WTC11 (cell line): ENCODE results near the gene TMEM256. TPM values are rescaled to one million over a fixed set of nuclear protein-coding genes. Genes with fewer than 3 reads are reported as not detected.
A peak's percentile ranks its signal among the peaks of the same experiment; 100 is the strongest.

Experiments used
- ATAC-seq: fragments of 200-7000 bp; cut with Tn5 transposase; 2 replicates; pipeline ENCODE4 v1.10.0; 2021; ENCODE audit warnings: mild to moderate bottlenecking, moderate library complexity
- CTCF ChIA-PET: fragments of 300-600 bp; sonication (Branson Sonifier 250); formaldehyde crosslinking; loops from one replicate; lab custom pipeline; 2021; ENCODE audit warnings: antibody characterized with exemption; lab: Charles Lee
- POLR2A ChIA-PET: fragments of 350-600 bp; sonication (Branson Sonifier 250); formaldehyde crosslinking; loops from one replicate; lab custom pipeline; 2021; ENCODE audit warnings: antibody characterized with exemption; lab: Charles Lee
- DNase-seq: peaks from one replicate; pipeline ENCODE4 v3.0.0; 2021; ENCODE audit warnings: low spot score
- H3K27ac Mint-ChIP-seq: 2 replicates; pipeline ENCODE4 v1.8.0; 2021; ENCODE audit warnings: mixed read lengths
- H3K27me3 Mint-ChIP-seq: 2 replicates; pipeline ENCODE4 v1.8.0; 2021; ENCODE audit warnings: low read depth, mild to moderate bottlenecking, moderate library complexity, mixed read lengths
- H3K36me3 Mint-ChIP-seq: 2 replicates; pipeline ENCODE4 v1.8.0; 2021; ENCODE audit warnings: mixed read lengths
- H3K4me1 Mint-ChIP-seq: 2 replicates; pipeline ENCODE4 v1.8.0; 2022; ENCODE audit warnings: mixed read lengths
- H3K4me3 Mint-ChIP-seq: 2 replicates; pipeline ENCODE4 v1.8.0; 2021; ENCODE audit warnings: mild to moderate bottlenecking, moderate library complexity, mixed read lengths
- H3K9me3 Mint-ChIP-seq: 2 replicates; pipeline ENCODE4 v1.8.0; 2021; ENCODE audit warnings: mixed read lengths
- ATF1 ChIP-seq: sonication (generic); formaldehyde crosslinking; IDR thresholded peaks from 2 replicates; pipeline ENCODE4 v1.8.1; 2023; ENCODE audit warnings: mild to moderate bottlenecking, moderate library complexity, missing genetic modification reagents
- ATF2 ChIP-seq: sonication (generic); formaldehyde crosslinking; IDR thresholded peaks from 2 replicates; pipeline ENCODE4 v1.8.1; 2022; ENCODE audit warnings: low read depth, missing genetic modification reagents, borderline replicate concordance
- ATF3 ChIP-seq: sonication (generic); formaldehyde crosslinking; conservative IDR thresholded peaks from 2 replicates; pipeline ENCODE4 v1.8.1; 2022; ENCODE audit warnings: mild to moderate bottlenecking, missing genetic modification reagents
- CREM ChIP-seq: sonication (generic); formaldehyde crosslinking; IDR thresholded peaks from 2 replicates; pipeline ENCODE4 v1.8.1; 2022; ENCODE audit warnings: mild to moderate bottlenecking, missing genetic modification reagents, moderate library complexity
- E2F4 ChIP-seq: sonication (generic); formaldehyde crosslinking; IDR thresholded peaks from 2 replicates; pipeline ENCODE4 v1.8.1; 2022; ENCODE audit warnings: low read depth, mild to moderate bottlenecking, moderate library complexity, missing genetic modification reagents, borderline replicate concordance
- HMGXB4 ChIP-seq: sonication (generic); formaldehyde crosslinking; IDR thresholded peaks from 2 replicates; pipeline ENCODE4 v1.8.1; 2023; ENCODE audit warnings: mild to moderate bottlenecking, moderate library complexity, missing genetic modification reagents
- JUN ChIP-seq: sonication (generic); formaldehyde crosslinking; IDR thresholded peaks from 2 replicates; pipeline ENCODE4 v1.8.0; 2023; ENCODE audit warnings: mild to moderate bottlenecking, missing genetic modification reagents
- KAT7 ChIP-seq: sonication (generic); formaldehyde crosslinking; IDR thresholded peaks from 2 replicates; pipeline ENCODE4 v1.8.1; 2023; ENCODE audit warnings: missing genetic modification reagents, mild to moderate bottlenecking, borderline replicate concordance
- MAX ChIP-seq: sonication (generic); formaldehyde crosslinking; IDR thresholded peaks from 2 replicates; pipeline ENCODE4 v1.8.0; 2022; ENCODE audit warnings: mild to moderate bottlenecking, missing genetic modification reagents
- NR1H2 ChIP-seq: sonication (generic); formaldehyde crosslinking; IDR thresholded peaks from 2 replicates; pipeline ENCODE4 v1.9.0; 2021; ENCODE audit warnings: mild to moderate bottlenecking, moderate library complexity, missing genetic modification reagents
- PRDM15 ChIP-seq: sonication (generic); formaldehyde crosslinking; IDR thresholded peaks from 2 replicates; pipeline ENCODE4 v1.8.0; 2022; ENCODE audit warnings: missing genetic modification reagents
- SOX15 ChIP-seq: fragments of 250-450 bp; sonication (Bioruptor Pico); IDR thresholded peaks from 2 replicates; pipeline ENCODE4 v1.9.0; 2021; ENCODE audit warnings: mild to moderate bottlenecking
- TP53 ChIP-seq: sonication (generic); formaldehyde crosslinking; IDR thresholded peaks from 2 replicates; pipeline ENCODE4 v1.8.1; 2023; ENCODE audit warnings: mild to moderate bottlenecking, missing genetic modification reagents
- ZBTB43 ChIP-seq: sonication (generic); formaldehyde crosslinking; IDR thresholded peaks from 2 replicates; pipeline ENCODE4 v1.8.1; 2023; ENCODE audit warnings: mild to moderate bottlenecking, missing genetic modification reagents
- ZNF121 ChIP-seq: sonication (generic); formaldehyde crosslinking; IDR thresholded peaks from 2 replicates; pipeline ENCODE4 v1.8.0; 2023; ENCODE audit warnings: missing genetic modification reagents
- ZNF423 ChIP-seq: fragments of 250-450 bp; sonication (Bioruptor Pico); IDR thresholded peaks from 2 replicates; pipeline ENCODE4 v2.1.2; 2022; ENCODE audit warnings: mild to moderate bottlenecking, moderate library complexity
- total RNA-seq: library from RNA; stranded (reverse); gene quantifications from 3 replicates; pipeline ENCODE4 v1.2.3, GENCODE V29; 2021

TMEM256 gene
- total RNA-seq, 1 experiment from 2014 or later = 132 TPM

- H3K27me3 Mint-ChIP-seq = no peaks in the 10 kb centered on the region
- peaks cover 10% of the 10 kb centered on the region for H3K4me1 Mint-ChIP-seq
- ATAC-seq (no peak), DNase-seq (no peak)
- TF ChIP-seq KAT7 (CRISPR knock-in tag) = no peak
- TF ChIP-seq CREM (CRISPR knock-in tag) = no peak
- no peak for TF ChIP-seq E2F4 (CRISPR knock-in tag)
- no peak for TF ChIP-seq NR1H2 (CRISPR knock-in tag)
- TF ChIP-seq ATF2 = no peak
- TF ChIP-seq SOX15 (CRISPR knock-in tag) = no peak
- TF ChIP-seq MAX (CRISPR knock-in tag) = no peak
- no peak for TF ChIP-seq TP53 (CRISPR knock-in tag)
- no peak for TF ChIP-seq PRDM15 (CRISPR knock-in tag)
- TF ChIP-seq ZBTB43 (CRISPR knock-in tag) = no peak
- TF ChIP-seq ZNF121 (CRISPR knock-in tag) = no peak
- no peak for TF ChIP-seq HMGXB4 (CRISPR knock-in tag)
- TF ChIP-seq ZNF423 (CRISPR knock-in tag) = no peak
- TF ChIP-seq ATF3 (CRISPR knock-in tag) = no peak
- no peak for TF ChIP-seq ATF1 (CRISPR knock-in tag)
- no peak for TF ChIP-seq JUN (CRISPR knock-in tag)
- POLR2A ChIA-PET = interaction anchor here (0.8 to 1.1 kb wide), 3 partner anchors 10 to 71 kb away, joined by 3 to 4 read pairs (median 4); no protein-coding TSS in a partner anchor
- no peak overlapping the region for H3K4me3 Mint-ChIP-seq
- H3K36me3 Mint-ChIP-seq = no peaks in the 10 kb centered on the region
- H3K9me3 Mint-ChIP-seq = no peaks in the 10 kb centered on the region
- 0 out of 2 replicates have a peak overlapping the region, but pooled peaks have one; percentile 22 for H3K27ac Mint-ChIP-seq
- CTCF ChIA-PET = interaction anchor here (1.3 to 3.3 kb wide), 4 partner anchors 12 to 67 kb away, joined by 3 to 8 read pairs (median 6); partner anchors contain the start of genes PLSCR3 and TMEM102
These were observed 19.8 kb upstream of the TMEM256 start for GRCh38 chr17:7423679-7424078.
